Renal cortex interstitium (tissue), 11 donors: ENCODE measurements around the gene FTO. TPM values are rescaled to one million over a fixed set of nuclear protein-coding genes. Genes with fewer than 3 reads are reported as not detected.
"Not testable (repeated sequence)": the region's sequence is repeated elsewhere in the genome, so short reads cannot be mapped to it uniquely, and the experiment has no call there.

Experiments used
- DNase-seq, 11 donors: peaks; one replicate each; pipeline ENCODE4 v3.0.0-alpha.2; 2013; ENCODE audit warnings: low read depth in 9 of 11, low spot score in 4 of 11; ENCODE audit errors: extremely low read depth in 1 of 11
- polyA plus RNA-seq, 3 donors: library from polyadenylated mRNA; unstranded; fragments of 120-200 nt; gene quantifications; one replicate each; pipeline ENCODE4 v1.2.1, GENCODE V29; 2013; ENCODE audit not compliant: insufficient read length in 3 of 3

Gene FTO
- polyA plus RNA-seq, 3 donors: 87.9 to 96.7 (median 90.8) TPM

GRCh38 chr16:53692146-53692545 is 11.8 kb upstream of the FTO start:
- no peak for DNase-seq

GRCh38 chr16:53693320-53693719 is 10.6 kb upstream of the FTO start:
- no peak for DNase-seq

- no peak for DNase-seq
Measured at GRCh38 chr16:53695070-53695469, 8.9 kb upstream of the FTO start.

- DNase-seq: not testable (repeated sequence)
Measured at GRCh38 chr16:53698271-53698670, 5.7 kb upstream of the FTO start.

GRCh38 chr16:53704445-53704813 is 473 bp downstream of the FTO start:
- no peak for DNase-seq

GRCh38 chr16:53707671-53708070 is 3.7 kb downstream of the FTO start:
- DNase-seq: no peak

GRCh38 chr16:53708490-53708889 is 4.5 kb downstream of the FTO start:
- no peak for DNase-seq

GRCh38 chr16:53711390-53711789 is 7.4 kb downstream of the FTO start:
- DNase-seq: no peak

GRCh38 chr16:53712065-53712464 is 8.1 kb downstream of the FTO start:
- no peak for DNase-seq

GRCh38 chr16:53713403-53714204 is 9.6 kb downstream of the FTO start:
- DNase-seq: no peak

- no peak for DNase-seq
Measured at GRCh38 chr16:53714205-53715022, 10.5 kb downstream of the FTO start.

- DNase-seq: no peak
Measured at GRCh38 chr16:53715023-53715384, 11.0 kb downstream of the FTO start.

GRCh38 chr16:53717577-53717976 is 13.6 kb downstream of the FTO start:
- no peak for DNase-seq

GRCh38 chr16:53721017-53721416 is 17.1 kb downstream of the FTO start:
- no peak for DNase-seq

GRCh38 chr16:53726625-53727024 is 22.7 kb downstream of the FTO start:
- peak in 3 of 11 donors; percentile 7 to 35 (median 31) for DNase-seq

GRCh38 chr16:53730693-53731092 is 26.7 kb downstream of the FTO start:
- no peak for DNase-seq

- DNase-seq: no peak
Measured at GRCh38 chr16:53732296-53732929, 28.5 kb downstream of the FTO start.

GRCh38 chr16:53734908-53735307 is 31.0 kb downstream of the FTO start:
- DNase-seq: no peak

GRCh38 chr16:53736297-53736696 is 32.3 kb downstream of the FTO start:
- DNase-seq: no peak

GRCh38 chr16:53737552-53737951 is 33.6 kb downstream of the FTO start:
- no peak for DNase-seq
